HPDE6-E6E7 (cell line): ENCODE results near the gene BCAS3.
"Not testable (repeated sequence)": the region's sequence is repeated elsewhere in the genome, so short reads cannot be mapped to it uniquely, and the experiment has no call there.

Source experiments
- DNase-seq: peaks from one replicate; pipeline ENCODE4 v3.0.0; 2011; ENCODE audit warnings: missing footprints; ENCODE audit errors: extremely low spot score

Gene BCAS3

DNA sequence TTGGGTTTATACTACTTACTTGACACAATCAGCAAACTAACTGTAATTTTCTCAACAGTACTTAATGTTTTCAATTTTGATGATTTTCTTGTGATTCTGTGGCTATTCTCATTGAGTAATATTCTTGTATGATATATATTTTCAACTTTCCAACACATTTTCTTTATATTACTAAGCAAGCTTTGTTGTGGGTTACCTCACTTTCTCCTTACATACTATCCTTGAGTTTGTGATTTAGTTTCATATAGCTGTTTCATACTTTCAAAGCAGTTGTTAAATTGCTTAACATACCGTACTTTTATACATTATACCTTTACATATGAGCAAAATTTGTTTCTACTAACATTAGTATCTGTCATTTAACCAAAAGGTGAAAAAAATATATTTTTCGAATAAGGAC, 197.1 kb downstream of the BCAS3 start:
- DNase-seq = no peak

DNA sequence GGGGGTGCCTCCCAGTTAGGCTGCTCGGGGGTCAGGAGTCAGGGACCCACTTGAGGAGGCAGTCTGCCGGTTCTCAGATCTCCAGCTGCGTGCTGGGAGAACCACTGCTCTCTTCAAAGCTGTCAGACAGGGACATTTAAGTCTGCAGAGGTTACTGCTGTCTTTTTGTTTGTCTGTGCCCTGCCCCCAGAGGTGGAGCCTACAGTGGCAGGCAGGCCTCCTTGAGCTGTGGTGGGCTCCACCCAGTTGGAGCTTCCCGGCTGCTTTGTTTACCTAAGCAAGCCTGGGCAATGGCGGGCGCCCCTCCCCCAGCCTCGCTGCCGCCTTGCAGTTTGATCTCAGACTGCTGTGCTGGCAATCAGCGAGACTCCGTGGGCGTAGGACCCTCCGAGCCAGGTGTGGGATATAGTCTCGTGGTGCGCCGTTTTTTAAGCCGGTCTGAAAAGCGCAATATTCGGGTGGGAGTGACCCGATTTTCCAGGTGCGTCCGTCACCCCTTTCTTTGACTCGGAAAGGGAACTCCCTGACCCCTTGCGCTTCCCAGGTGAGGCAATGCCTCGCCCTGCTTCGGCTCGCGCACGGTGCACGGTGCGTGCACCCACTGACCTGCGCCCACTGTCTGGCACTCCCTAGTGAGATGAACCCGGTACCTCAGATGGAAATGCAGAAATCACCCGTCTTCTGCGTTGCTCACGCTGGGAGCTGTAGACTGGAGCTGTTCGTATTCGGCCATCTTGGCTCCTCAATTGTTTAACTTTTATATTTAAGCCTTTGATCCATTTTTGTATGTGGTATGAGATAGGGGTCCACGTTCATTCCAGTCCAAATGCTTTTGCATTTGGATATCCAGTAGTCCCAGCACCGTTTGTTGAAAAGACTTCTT, 209.3 kb downstream of the BCAS3 start:
- not testable (repeated sequence) for DNase-seq

DNA sequence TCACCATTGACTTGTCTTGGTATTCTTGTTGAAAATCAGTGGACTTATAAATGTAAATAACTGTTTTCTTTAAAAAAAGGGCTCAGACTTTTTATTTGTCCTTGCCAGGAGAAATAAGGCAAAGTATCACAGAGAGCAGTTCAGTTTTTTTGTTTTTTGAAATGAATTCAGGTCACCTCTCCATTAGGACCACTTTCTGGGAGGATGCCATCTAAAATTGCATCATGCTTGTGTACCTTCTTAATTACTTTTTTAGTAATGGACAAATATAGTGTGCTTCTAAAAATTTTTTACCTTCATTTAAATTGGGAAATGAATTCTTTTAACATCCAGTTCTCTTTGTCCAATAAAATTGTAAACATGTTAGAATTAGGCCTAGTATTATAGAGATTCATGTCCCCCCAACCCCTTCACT, 210.0 kb downstream of the BCAS3 start:
- no peak for DNase-seq

DNA sequence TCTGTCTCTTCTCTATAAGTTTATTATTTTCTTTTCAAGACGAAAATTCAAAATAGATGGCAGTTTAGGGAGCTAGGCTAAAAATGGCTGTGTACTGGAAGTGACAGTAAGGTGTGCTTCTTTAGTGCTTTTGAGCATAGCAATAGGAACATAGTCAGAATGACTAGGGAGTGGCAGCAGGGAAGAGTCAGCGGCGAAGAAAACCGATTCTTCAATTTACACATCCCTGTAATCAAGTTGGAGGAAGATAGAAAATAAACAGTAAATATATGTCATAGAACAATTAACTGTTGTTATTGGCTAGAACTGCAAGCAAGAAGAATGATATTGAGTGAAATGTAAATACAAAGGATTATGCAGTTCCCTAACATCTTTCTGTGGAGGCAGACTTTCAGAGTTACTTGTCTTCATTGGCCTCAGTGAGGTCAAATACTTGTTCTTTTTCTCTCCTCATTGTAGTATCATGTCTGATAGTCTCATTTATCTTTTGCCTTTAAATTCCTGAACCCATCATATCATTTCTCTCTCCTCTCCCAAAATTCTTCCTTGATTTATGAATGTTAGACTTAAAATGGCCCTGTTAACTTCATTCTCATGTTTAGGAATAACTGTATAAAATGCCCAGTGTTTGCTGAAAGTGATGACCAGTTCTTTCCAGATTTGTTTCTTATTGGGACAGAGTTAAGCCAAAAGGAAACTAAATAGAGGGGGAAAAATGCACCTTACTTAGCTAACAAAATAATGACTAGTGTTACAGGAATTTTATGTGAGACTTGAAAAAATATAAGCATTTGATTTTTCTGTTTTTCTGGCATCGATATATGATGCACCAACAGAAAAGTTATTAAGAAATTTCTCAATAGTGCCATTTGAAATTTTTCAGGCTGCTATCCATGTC, 211.4 kb downstream of the BCAS3 start:
- DNase-seq = no peak

DNA sequence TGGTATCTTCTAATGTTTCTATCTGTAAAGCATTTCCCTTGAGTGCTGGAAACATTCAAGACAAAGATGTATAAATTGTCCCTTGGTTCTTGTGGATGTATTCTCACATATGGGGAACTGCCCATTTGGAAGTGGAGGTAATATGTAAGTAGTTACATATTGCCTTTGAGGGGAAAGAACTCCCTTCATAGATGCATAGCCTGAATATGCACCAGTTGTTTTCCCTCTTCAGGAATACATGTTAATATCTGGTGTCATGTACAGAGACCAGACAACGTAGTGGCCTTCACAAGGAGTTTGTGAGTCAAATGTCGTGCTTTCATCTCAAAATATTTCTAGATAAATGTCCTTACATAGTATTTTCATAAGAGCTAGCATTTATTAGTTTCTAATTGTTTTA, 213.5 kb downstream of the BCAS3 start:
- no peak for DNase-seq

DNA sequence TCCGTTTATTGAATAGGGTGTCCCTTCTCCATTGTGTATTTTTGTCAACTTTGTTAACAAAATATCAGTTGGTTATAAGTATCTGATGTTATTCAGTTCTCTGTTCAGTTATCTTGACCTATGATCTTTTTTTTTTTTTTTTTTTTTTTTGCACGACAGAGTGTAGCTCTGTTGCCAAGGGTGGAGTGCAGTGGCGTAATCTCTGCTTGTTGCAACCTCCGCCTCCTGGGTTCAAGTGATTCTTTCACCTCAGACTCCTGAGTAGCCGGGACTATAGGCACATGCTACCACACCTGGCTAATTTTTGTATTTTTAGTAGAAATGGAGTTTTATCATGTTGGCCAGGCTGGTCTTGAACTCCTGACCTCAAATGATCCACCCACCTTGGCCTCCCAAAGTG, 215.8 kb downstream of the BCAS3 start:
- no peak for DNase-seq

DNA sequence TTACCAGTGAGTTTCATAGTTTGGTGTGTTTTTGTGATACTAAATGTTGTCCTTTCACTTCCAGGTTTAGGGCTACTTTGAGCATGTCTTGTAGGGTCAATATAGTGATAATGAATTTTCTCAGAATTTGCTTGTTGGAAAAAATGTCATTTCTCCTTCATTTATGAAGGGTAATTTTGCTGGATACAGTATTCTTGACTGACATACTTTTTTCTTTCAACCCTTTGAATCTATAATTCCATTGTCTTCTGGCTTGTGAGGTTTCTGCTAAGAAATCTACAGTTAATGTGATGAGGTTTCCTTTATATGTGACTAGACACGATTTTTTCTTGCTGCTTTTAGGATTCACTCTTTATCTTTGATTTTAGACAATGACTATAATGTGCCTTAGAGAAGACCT, 219.3 kb downstream of the BCAS3 start:
- no peak for DNase-seq

DNA sequence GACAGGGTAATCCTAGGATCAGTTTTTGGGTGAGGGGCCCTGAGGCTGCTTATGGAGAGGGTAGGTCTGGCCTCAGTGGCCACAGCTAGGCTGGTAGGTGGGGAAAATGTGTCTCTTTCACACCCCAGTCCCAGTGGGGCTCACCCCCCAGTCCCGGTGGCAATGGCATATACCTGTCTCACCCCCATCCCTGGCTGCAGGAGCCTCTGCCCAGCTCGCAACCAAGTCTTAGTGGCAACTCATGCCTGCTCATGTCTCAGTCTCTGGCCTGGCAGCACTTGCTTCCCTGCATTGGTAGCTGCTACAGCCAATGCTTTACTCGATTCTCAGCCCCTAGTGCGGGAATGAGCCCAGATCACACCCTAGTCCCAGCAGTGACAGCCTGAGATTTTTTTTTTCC, 221.5 kb downstream of the BCAS3 start:
- DNase-seq = no peak

DNA sequence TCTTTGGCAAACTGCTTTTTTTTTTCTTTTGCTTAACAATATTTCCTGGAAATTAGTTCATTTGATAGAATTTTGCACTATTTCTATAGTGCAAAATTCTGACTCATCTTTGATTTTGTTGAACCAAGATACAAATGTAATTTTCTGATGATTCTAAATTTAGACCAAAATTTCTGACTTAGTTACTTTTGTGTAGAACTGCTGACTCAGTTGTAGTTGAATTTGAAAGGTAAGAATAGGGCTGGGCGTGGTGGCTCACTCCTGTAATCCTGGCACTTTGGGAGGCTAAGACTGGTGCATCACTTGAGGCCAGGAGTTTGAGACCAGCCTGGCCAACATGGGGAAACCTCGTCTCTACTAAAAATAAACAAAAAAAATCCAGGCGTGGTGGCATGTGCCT, 223.0 kb downstream of the BCAS3 start:
- DNase-seq = no peak

DNA sequence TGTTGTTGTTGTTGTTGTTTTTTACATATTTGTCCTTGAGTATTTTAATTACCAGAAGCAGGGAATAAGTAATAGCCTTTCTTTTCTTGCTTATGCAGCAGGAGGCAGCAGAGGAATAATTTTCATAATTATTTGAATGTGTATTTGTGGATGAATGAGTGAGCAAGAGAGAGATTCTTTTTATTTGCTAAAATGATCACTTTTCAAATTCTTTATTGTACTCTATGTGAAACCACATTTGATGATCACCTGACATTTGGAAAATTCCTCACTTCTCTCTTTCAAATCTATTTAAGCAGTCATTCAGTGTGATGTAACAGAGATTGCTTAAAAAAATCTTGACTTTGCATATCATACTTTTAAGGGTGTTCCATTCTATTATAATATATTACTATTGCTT, 223.6 kb downstream of the BCAS3 start:
- no peak for DNase-seq

DNA sequence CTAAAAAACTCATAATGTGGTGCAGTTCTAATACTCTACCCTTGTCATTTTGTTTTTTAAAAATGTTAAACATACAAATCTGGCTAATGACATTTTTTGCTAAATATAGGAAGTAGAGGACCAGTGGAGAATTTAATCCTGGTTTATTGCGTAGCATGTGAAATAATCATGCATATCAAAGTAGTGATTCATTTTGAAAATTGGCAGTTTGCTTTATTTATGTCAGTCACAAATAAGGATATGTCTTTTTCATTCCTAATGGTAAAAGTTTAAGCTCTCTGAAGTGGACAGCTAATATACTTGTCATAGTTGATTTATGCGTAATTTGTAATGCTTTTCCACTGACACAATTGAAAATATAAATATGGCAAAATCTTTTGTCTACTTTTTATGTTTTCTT, 224.2 kb downstream of the BCAS3 start:
- peak; percentile 26 for DNase-seq

DNA sequence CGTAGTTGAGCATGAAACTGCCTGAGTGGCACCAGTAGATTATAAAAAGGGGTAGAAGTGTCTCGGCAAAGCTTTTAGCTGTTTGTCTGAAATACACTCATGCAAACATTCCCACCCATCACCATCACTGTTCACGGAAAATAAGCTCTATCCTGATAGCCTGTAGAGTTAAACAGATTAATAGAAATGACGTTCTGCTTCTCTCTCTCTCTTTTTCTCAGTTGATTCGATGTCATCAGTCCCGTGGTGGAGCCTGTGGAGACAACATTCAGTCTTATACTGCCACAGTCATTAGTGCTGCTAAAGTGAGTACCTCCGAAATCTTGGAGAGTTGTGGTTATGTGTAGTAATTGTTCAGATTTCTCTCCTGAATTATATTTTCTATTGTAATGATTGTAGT, 224.7 kb downstream of the BCAS3 start:
- no peak for DNase-seq

DNA sequence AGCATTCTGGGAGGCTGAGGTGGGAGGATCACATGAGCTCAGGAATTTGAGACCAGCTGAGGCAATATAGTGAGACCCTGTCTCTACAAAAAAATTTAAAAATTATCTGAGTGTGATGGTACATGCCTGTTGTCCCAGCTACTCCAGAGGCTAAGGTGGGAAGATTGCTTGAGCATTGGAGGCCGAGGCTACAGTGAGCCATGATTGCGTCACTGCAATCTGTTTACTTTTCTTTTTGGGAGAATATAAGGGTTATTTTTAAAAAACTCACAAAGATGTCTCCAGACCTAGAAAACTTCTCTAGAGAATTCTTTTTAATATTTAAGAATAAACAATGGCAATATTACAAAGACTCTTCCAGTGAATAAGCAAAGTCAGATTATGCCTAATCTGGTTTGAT, 226.9 kb downstream of the BCAS3 start:
- DNase-seq = no peak

DNA sequence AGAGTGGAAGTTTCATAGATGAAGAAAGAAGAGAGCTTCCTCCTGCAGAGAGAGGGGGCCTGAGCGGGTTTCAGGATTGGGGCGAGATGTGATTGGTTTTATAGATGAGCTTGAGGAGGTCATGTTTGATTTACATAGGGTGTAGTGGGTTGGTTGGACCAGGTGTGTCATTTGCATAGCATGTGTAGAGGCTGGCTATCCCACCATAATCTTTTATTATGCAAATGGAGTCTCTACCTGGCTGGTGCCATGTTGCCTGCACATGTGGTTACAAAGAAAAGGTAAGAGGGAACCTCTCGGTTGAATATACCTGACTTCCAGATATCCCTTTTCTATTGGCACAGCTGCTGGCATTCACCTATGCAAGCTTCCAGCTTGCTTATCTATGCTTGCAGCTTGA, 228.1 kb downstream of the BCAS3 start:
- no peak for DNase-seq

DNA sequence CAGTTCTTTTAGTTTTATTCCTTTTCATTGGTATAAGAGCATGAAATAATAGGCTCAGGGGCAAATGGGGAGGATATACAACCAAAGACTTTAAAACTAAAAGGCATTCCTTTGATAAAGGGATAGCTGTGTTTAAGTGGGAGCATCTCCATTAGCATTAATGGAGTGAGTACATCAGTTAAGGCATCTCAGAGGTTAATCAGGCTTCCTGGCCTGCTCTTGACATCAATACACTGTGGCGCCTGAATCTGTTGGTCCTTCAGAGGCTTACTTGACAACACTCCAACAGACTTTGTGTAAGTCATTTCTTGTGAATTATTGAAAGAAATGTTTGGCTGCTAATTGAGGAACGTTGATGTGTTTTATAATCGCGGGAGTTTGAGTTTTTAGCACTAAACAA, 230.7 kb downstream of the BCAS3 start:
- DNase-seq = no peak

DNA sequence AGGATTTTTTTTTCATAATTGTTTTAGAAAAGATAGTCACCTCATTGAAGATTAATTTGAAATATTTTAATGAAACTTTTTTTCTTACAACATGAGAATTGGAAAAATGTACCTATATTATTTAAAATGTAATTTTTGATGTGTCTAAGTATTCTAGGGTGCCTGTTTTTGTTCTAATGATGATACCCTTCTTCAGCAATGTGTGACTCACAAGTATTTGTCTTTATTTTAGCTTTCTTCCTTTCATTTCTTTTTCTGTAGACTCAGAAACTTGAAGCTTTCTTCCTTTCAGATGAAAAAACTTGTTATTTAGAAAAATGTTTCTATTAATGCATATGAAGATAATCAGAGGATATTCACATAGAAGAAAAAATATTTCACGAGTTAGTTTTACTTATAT, 231.8 kb downstream of the BCAS3 start:
- no peak for DNase-seq

DNA sequence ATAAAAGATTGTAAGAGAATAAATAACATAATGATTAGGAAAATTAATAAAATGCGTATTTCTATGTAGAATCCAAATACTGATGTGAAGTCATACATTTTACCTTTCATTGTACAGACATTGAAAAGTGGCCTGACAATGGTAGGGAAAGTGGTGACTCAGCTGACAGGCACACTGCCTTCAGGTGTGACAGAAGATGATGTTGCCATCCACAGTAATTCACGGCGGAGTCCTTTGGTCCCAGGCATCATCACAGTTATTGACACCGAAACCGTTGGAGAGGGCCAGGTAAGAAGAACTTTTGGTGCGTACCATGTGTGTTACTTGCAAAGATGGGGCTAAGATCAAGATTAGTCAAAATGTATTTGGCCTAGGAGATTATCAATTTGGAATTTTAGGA, 232.8 kb downstream of the BCAS3 start:
- no peak for DNase-seq

DNA sequence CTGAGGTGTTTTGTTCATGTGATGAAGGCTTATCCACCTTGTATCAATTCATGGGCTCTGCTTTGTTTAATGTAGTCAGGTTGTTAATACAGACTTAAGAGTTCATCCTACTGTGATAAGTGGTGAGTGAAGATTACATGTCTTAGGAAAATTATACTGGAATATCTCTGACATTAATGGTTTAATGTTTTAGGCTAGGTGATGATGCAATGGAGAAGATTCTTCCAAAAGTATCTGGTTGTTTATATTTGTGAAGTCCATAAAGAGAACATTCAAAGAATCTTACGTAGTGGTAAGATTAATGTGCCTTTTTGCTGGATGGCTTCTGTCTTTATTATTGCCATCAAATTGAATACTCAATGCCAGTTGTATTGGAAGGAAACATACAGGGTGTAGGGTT, 236.4 kb downstream of the BCAS3 start:
- DNase-seq = no peak

DNA sequence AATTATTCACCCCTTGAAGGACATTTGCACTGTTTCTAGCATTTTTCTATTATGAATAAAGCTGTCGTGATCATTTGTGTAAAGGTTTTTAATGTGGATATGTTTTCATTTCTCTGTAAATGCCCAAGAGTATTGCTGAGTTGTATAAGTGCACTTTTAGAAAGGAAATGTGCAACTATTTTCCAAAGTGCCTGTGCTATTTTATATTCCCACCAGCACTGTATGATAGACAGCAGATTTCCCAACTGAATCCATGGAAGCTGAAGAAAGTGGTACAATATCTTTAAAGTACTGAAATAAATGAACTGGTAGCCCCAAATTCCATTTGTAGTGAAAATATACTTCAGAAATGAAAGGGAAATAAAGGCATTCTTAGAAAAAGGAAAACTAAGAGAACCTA, 238.4 kb downstream of the BCAS3 start:
- no peak for DNase-seq

DNA sequence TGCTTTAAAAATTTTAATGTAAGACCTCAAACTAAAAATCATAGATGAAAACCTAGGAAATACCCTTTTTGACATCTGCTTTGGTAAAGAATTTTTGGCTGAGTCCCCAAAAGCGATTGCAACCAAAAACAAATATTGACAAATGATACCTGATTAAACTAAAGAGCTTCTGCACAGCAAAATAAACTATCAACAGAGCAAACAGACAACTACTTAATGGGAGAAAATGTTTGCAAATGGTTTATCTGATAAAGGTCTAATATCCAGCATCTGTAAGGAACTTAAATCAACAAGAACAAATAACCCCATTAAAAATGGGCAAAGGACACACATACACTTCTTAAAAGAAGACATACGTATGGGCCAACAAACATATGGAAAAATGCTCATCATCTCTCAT, 242.5 kb downstream of the BCAS3 start:
- no peak for DNase-seq

DNA sequence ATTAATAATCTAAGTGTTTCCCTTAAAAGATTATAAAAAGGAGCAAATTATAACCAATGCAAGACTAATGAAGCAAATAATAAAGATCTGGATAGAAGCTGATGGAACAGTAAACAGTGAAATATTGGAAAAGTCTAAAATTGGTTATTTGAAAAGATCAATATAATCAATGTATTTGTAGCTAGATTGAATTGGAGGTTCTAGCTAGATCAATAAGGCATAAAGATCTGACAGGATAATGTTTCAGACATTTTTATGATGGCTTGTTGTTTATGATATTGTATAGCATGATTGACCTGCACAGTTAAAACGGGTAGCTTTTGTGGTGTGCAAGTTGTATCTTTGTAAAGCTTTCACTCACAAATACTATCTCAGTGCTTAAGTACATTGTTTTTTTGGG, 245.3 kb downstream of the BCAS3 start:
- DNase-seq = no peak

DNA sequence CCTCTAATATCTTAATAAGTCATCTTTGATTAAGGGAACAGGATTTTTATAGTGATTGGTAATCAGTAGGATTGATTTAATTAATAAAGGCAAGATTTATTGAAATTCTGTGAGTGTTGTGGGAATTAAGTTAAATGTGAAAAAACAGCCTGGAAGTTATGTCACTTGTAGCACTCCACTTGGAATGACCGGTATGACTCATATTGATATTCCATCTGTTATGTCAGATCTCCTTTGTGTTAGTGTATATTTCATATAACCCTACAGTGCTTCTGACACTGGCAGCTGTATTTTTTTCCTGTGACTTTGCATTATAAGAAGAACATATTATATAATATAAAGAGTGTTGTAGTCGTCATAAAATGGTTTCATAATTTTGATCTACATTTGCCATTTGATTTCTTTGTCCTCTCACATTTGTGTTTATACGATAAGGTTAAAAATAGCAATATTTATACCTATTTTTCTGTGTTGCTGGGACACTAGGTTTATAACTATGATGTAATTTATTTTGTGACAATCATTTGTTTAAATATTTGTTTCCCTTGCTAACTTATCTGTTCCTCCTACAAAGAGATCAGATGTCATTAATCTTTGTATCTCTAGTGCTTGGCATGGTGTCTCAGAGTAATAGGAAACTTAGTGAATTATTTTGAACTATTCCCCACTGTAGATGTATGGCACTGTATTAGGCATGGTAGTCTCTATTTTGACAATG, 249.0 kb downstream of the BCAS3 start:
- DNase-seq = no peak
